GM23338 (cell line): ENCODE results near the gene GRIK1. TPM values are rescaled to one million over a fixed set of nuclear protein-coding genes. Genes with fewer than 3 reads are reported as not detected.

Source experiments
- ATAC-seq: fragments of 200-7000 bp; cut with Tn5 transposase; 3 replicates; pipeline ENCODE4 v1.9.1; 2020
- DNase-seq: peaks from one replicate; pipeline ENCODE4 v3.0.0-alpha.2; 2015; ENCODE audit warnings: low spot score
- H2AFZ ChIP-seq: fragments of 200-600 bp; sonication (generic); 2 replicates; pipeline ENCODE4 v1.8.0; 2016; ENCODE audit warnings: antibody characterized with exemption, mild to moderate bottlenecking, moderate library complexity
- H3F3A ChIP-seq: fragments of 200-600 bp; sonication (generic); replicated peaks from 2 replicates; pipeline ENCODE4 v1.8.0; 2017; ENCODE audit warnings: antibody characterized with exemption, mixed run types, low read depth
- H3K27ac ChIP-seq: fragments of 200-600 bp; sonication (generic); 2 replicates; pipeline ENCODE4 v1.6.1; 2016; ENCODE audit warnings: low read depth
- H3K27me3 ChIP-seq: fragments of 200-600 bp; sonication (generic); 2 replicates; pipeline ENCODE4 v1.8.0; 2016; ENCODE audit warnings: mild to moderate bottlenecking, mixed run types, moderate library complexity; ENCODE audit not compliant: insufficient read depth
- H3K36me3 ChIP-seq: fragments of 200-600 bp; sonication (generic); 2 replicates; pipeline ENCODE4 v1.8.0; 2016; ENCODE audit warnings: mild to moderate bottlenecking; ENCODE audit not compliant: insufficient read depth
- H3K4me1 ChIP-seq: fragments of 200-600 bp; sonication (generic); 2 replicates; pipeline ENCODE4 v1.8.0; 2016; ENCODE audit warnings: mild to moderate bottlenecking, moderate library complexity; ENCODE audit not compliant: insufficient read depth
- H3K4me2 ChIP-seq: fragments of 200-600 bp; sonication (generic); 2 replicates; pipeline ENCODE4 v1.7.1; 2017; ENCODE audit warnings: mixed run types
- H3K4me3 ChIP-seq: fragments of 200-600 bp; sonication (generic); 2 replicates; pipeline ENCODE4 v1.6.1; 2016; ENCODE audit warnings: mixed run types
- H3K79me2 ChIP-seq: fragments of 200-600 bp; sonication (generic); replicated peaks from 2 replicates; pipeline ENCODE4 v1.8.0; 2017; ENCODE audit warnings: mild to moderate bottlenecking; ENCODE audit not compliant: insufficient read depth
- H3K9me2 ChIP-seq: fragments of 200-600 bp; sonication (generic); 2 replicates; pipeline ENCODE4 v1.8.0; 2017; ENCODE audit not compliant: insufficient read depth
- H4K20me1 ChIP-seq: fragments of 200-600 bp; sonication (generic); replicated peaks from 2 replicates; pipeline ENCODE4 v1.8.0; 2017; ENCODE audit warnings: mild to moderate bottlenecking; ENCODE audit not compliant: insufficient read depth
- H3K27ac Mint-ChIP-seq: 2 replicates; pipeline ENCODE4 v1.8.0; 2020; ENCODE audit warnings: inconsistent platforms, mild to moderate bottlenecking, moderate library complexity, mixed read lengths
- H3K27me3 Mint-ChIP-seq: 3 replicates; pipeline ENCODE4 v1.8.0; 2022; ENCODE audit warnings: low read depth, mild to moderate bottlenecking, moderate library complexity, mixed read lengths, inconsistent platforms; ENCODE audit not compliant: insufficient read depth, poor library complexity
- H3K36me3 Mint-ChIP-seq: 3 replicates; pipeline ENCODE4 v1.8.0; 2021; ENCODE audit warnings: low read depth, mild to moderate bottlenecking, inconsistent platforms, moderate library complexity, mixed read lengths
- H3K4me1 Mint-ChIP-seq: 3 replicates; pipeline ENCODE4 v1.8.0; 2020; ENCODE audit warnings: mild to moderate bottlenecking, inconsistent platforms, mixed read lengths
- H3K4me3 Mint-ChIP-seq: 3 replicates; pipeline ENCODE4 v1.8.0; 2021; ENCODE audit warnings: moderate library complexity, mild to moderate bottlenecking, inconsistent platforms, mixed read lengths
- H3K9me3 Mint-ChIP-seq: 3 replicates; pipeline ENCODE4 v1.8.0; 2020; ENCODE audit warnings: moderate library complexity, mild to moderate bottlenecking, inconsistent platforms, mixed read lengths
- CREB1 ChIP-seq: fragments of 250-450 bp; sonication (Bioruptor Pico); IDR thresholded peaks from 2 replicates; pipeline ENCODE4 v1.5.0; 2020; ENCODE audit warnings: low read depth, mild to moderate bottlenecking, moderate library complexity
- CTCF ChIP-seq, 2 experiments: fragments of 200-600 bp in 1 of 2; sonication (generic) in 1 of 2; conservative IDR thresholded peaks; 2 replicates each; pipeline versions ENCODE4 v1.5.1 to v1.6.1; 2016 to 2017; ENCODE audit warnings: antibody characterized with exemption in 2 of 2, low read depth in 2 of 2, mild to moderate bottlenecking in 2 of 2, moderate library complexity in 1 of 2
- ETS1 ChIP-seq: IDR thresholded peaks from 2 replicates; pipeline ENCODE4 v1.6.1; 2016; ENCODE audit warnings: antibody characterized with exemption
- EZH2 ChIP-seq: fragments of 200-600 bp; sonication (generic); IDR thresholded peaks from one replicate; pipeline ENCODE4 v1.8.0; 2017; ENCODE audit warnings: antibody characterized with exemption, mild to moderate bottlenecking, low read depth; ENCODE audit not compliant: unreplicated experiment
- EZH2phosphoT487 ChIP-seq: fragments of 200-600 bp; sonication (generic); IDR thresholded peaks from one replicate; pipeline ENCODE4 v1.8.1; 2018; ENCODE audit warnings: antibody characterized with exemption; ENCODE audit not compliant: unreplicated experiment
- NANOG ChIP-seq: IDR thresholded peaks from 2 replicates; pipeline ENCODE4 v1.6.1; 2016; ENCODE audit warnings: antibody characterized with exemption, borderline replicate concordance
- POLR2AphosphoS5 ChIP-seq: IDR thresholded peaks from 2 replicates; pipeline ENCODE4 v1.6.1; 2016; ENCODE audit warnings: antibody characterized with exemption, low read depth
- STAT1 ChIP-seq: IDR thresholded peaks from one replicate; pipeline ENCODE4 v1.6.1; 2016; ENCODE audit warnings: antibody characterized with exemption; ENCODE audit not compliant: unreplicated experiment
- ZNF114 ChIP-seq: fragments of 250-450 bp; sonication (Bioruptor Pico); IDR thresholded peaks from 2 replicates; pipeline ENCODE4 v1.5.0; 2020; ENCODE audit warnings: mild to moderate bottlenecking, moderate library complexity
- ZNF331 ChIP-seq: fragments of 250-450 bp; sonication (Bioruptor Pico); IDR thresholded peaks from 2 replicates; pipeline ENCODE4 v1.5.0; 2020; ENCODE audit warnings: low read depth, mild to moderate bottlenecking, moderate library complexity
- polyA plus RNA-seq: library from polyadenylated mRNA; unstranded; fragments of >200 nt; fragmentation: Nextera tagmentation; extraction: Ambion mirVana; gene quantifications from 2 replicates; pipeline ENCODE4 v1.2.1, GENCODE V29; 2016
- total RNA-seq: library from RNA; depleted of rRNA; stranded (reverse); fragments of >200 nt; shearing (Covaris generic); gene quantifications from 2 replicates; pipeline ENCODE4 v1.2.3, GENCODE V29; 2014
- TF ChIP-seq, protein P1 (sequence below): fragments of 250-450 bp; sonication (Bioruptor Pico); IDR thresholded peaks from 2 replicates; pipeline ENCODE4 v1.5.0; 2020; ENCODE audit warnings: mild to moderate bottlenecking, moderate library complexity

GRIK1 gene
- total and polyA plus RNA-seq, 2 experiments from 2014 or later, result 0.18 to 0.42 TPM

GRCh38 chr21:29834617-29835016 is 105.2 kb downstream of the GRIK1 start (continued):
- no peak for TF ChIP-seq CTCF (conservative IDR thresholded peaks at IDR 0.05; ENCODE audit: low read depth in 2 of 2)
- TF ChIP-seq, protein P1, sequence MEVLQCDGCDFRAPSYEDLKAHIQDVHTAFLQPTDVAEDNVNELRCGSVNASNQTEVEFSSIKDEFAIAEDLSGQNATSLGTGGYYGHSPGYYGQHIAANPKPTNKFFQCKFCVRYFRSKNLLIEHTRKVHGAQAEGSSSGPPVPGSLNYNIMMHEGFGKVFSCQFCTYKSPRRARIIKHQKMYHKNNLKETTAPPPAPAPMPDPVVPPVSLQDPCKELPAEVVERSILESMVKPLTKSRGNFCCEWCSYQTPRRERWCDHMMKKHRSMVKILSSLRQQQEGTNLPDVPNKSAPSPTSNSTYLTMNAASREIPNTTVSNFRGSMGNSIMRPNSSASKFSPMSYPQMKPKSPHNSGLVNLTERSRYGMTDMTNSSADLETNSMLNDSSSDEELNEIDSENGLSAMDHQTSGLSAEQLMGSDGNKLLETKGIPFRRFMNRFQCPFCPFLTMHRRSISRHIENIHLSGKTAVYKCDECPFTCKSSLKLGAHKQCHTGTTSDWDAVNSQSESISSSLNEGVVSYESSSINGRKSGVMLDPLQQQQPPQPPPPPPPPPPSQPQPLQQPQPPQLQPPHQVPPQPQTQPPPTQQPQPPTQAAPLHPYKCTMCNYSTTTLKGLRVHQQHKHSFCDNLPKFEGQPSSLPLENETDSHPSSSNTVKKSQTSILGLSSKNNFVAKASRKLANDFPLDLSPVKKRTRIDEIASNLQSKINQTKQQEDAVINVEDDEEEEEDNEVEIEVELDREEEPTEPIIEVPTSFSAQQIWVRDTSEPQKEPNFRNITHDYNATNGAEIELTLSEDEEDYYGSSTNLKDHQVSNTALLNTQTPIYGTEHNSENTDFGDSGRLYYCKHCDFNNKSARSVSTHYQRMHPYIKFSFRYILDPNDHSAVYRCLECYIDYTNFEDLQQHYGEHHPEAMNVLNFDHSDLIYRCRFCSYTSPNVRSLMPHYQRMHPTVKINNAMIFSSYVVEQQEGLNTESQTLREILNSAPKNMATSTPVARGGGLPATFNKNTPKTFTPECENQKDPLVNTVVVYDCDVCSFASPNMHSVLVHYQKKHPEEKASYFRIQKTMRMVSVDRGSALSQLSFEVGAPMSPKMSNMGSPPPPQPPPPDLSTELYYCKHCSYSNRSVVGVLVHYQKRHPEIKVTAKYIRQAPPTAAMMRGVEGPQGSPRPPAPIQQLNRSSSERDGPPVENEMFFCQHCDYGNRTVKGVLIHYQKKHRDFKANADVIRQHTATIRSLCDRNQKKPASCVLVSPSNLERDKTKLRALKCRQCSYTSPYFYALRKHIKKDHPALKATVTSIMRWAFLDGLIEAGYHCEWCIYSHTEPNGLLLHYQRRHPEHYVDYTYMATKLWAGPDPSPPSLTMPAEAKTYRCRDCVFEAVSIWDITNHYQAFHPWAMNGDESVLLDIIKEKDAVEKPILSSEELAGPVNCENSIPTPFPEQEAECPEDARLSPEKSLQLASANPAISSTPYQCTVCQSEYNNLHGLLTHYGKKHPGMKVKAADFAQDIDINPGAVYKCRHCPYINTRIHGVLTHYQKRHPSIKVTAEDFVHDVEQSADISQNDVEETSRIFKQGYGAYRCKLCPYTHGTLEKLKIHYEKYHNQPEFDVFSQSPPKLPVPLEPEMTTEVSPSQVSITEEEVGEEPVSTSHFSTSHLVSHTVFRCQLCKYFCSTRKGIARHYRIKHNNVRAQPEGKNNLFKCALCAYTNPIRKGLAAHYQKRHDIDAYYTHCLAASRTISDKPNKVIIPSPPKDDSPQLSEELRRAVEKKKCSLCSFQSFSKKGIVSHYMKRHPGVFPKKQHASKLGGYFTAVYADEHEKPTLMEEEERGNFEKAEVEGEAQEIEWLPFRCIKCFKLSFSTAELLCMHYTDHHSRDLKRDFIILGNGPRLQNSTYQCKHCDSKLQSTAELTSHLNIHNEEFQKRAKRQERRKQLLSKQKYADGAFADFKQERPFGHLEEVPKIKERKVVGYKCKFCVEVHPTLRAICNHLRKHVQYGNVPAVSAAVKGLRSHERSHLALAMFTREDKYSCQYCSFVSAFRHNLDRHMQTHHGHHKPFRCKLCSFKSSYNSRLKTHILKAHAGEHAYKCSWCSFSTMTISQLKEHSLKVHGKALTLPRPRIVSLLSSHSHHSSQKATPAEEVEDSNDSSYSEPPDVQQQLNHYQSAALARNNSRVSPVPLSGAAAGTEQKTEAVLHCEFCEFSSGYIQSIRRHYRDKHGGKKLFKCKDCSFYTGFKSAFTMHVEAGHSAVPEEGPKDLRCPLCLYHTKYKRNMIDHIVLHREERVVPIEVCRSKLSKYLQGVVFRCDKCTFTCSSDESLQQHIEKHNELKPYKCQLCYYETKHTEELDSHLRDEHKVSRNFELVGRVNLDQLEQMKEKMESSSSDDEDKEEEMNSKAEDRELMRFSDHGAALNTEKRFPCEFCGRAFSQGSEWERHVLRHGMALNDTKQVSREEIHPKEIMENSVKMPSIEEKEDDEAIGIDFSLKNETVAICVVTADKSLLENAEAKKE (CRISPR knock-in tag), result no peak
- TF ChIP-seq POLR2AphosphoS5, result no peak
- no peak for TF ChIP-seq ZNF114 (CRISPR knock-in tag)

DNA sequence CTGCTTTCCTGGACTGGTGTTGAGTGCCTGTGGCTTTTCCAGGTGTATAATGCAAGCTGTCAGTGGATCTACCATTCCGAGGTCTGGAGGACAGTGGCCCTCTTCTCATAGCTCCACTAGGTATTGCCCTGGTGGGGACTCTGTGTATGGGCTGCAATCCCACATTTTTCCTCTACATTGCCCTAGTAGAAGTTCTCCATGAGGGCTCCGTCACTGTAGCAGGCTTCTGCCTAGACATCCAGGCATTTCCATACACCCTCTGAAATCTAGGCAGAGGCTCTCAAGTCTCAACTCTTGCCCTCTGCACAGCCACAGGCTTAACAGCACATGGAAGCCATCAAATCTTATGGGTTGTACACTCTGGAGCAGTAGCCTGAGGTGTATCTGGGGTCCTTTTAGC is 107.6 kb downstream of the GRIK1 start:
- Mint-ChIP-seq H3K9me3 (peaks cover 33% of the 10 kb centered on the region), H3K27ac (no peak overlapping the region), H3K4me3 (no peak overlapping the region), H3K4me1 (no peaks in the 10 kb centered on the region), H3K27me3 (no peaks in the 10 kb centered on the region), H3K36me3 (peaks cover 28% of the 10 kb centered on the region)
- Histone ChIP-seq H4K20me1 (no peaks in the 10 kb centered on the region), H3F3A (no peaks in the 10 kb centered on the region), H3K4me3 (no peak overlapping the region), H3K36me3 (peaks cover 9% of the 10 kb centered on the region; the same call in 1 of the 2 replicates), H2AFZ (no peak overlapping the region), H3K4me1 (no peaks in the 10 kb centered on the region), H3K79me2 (no peaks in the 10 kb centered on the region), H3K9me2 (0 out of 2 replicates have a peak, but pooled peaks cover 2% of the 10 kb centered on the region), H3K27ac (no peak overlapping the region), H3K4me2 (no peak overlapping the region), H3K27me3 (no peaks in the 10 kb centered on the region)
- ATAC-seq (no peak), DNase-seq (no peak)
- TF ChIP-seq EZH2, result no peak
- TF ChIP-seq EZH2phosphoT487, result no peak
- TF ChIP-seq STAT1, result no peak
- no peak for TF ChIP-seq ETS1
- TF ChIP-seq NANOG, result no peak
- TF ChIP-seq CTCF (conservative IDR thresholded peaks at IDR 0.05; ENCODE audit: low read depth in 2 of 2), result no peak
- no peak for TF ChIP-seq CREB1
- no peak for TF ChIP-seq ZNF331 (CRISPR knock-in tag)
